HL-60 (cell line): ENCODE results near the gene ESYT2.

Experiments
- CTCF ChIP-seq: IDR thresholded peaks from one replicate; pipeline ENCODE4 v1.5.1; 2011; ENCODE audit warnings: low read length, control low read depth, inconsistent platforms; ENCODE audit not compliant: insufficient read depth
- POLR2AphosphoS5 ChIP-seq: IDR thresholded peaks from 2 replicates; pipeline ENCODE4 v1.6.1; 2012; ENCODE audit warnings: low read depth

GRCh38 chr7:158758586-158759244 is 70.6 kb downstream of the ESYT2 start:
- TF ChIP-seq CTCF (no peak), POLR2AphosphoS5 (no peak)
